T-helper 1 cell (primary cell): Measurements from ENCODE around the gene STK16.

Experiments
- DNase-seq, 5 donors: peaks; one replicate each; pipeline ENCODE4 v3.0.0-alpha.2; 2012 to 2020

STK16 gene

GRCh38 chr2:219214141-219214540 is 31.1 kb upstream of the STK16 start:
- DNase-seq: no peak

DNA sequence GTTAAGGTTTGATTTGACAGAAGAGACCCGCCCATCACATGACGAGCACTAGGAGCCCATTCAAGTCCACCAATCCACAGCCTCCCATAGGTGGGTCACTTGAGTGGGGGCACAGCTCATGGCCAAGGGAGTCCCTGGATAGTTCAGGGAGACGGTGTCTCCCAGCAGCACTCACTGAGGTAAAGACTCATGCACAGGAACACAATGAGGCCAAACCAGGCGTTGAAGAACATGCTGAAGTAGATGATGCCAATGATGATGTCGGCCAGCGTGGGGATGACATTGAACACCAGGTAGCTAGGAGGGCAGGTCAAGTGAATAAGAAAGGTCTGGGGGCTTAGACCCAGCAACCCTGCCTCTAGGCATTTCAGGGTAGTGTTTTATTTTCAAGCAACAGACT is 30.5 kb upstream of the STK16 start:
- no peak for DNase-seq

- DNase-seq: no peak
Observed at GRCh38 chr2:219215871-219216534, 29.3 kb upstream of the STK16 start.

DNA sequence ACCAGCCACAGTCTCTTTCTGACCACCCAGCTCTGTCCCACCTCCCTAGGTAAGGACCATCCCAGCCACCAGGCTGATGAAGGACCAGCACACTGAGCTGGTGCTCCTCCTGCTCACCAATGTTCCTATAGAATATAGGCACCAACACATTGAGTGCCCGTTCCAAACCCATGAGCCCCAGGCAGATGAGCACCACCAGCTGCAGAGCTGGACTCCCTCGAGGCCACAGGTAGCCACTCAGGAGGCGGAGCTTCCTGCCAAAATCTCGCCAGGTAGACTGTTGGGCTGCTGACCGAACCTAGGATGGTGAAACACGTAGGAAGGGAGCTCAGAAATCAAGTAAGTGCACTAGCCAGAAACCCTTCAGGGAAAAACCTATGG is 28.8 kb upstream of the STK16 start:
- no peak for DNase-seq

GRCh38 chr2:219218217-219218731 is 27.0 kb upstream of the STK16 start:
- DNase-seq: peak in 2 of 5 donors; percentile 19 to 26

GRCh38 chr2:219218732-219219701 is 26.3 kb upstream of the STK16 start, which contains the start of gene ABCB6:
TSS of gene ABCB6 (minus strand) at chr2:219218958. CDS start at chr2:219218673, 285 bp downstream.
- peak; percentile 77 to 88 (median 83) for DNase-seq

DNA sequence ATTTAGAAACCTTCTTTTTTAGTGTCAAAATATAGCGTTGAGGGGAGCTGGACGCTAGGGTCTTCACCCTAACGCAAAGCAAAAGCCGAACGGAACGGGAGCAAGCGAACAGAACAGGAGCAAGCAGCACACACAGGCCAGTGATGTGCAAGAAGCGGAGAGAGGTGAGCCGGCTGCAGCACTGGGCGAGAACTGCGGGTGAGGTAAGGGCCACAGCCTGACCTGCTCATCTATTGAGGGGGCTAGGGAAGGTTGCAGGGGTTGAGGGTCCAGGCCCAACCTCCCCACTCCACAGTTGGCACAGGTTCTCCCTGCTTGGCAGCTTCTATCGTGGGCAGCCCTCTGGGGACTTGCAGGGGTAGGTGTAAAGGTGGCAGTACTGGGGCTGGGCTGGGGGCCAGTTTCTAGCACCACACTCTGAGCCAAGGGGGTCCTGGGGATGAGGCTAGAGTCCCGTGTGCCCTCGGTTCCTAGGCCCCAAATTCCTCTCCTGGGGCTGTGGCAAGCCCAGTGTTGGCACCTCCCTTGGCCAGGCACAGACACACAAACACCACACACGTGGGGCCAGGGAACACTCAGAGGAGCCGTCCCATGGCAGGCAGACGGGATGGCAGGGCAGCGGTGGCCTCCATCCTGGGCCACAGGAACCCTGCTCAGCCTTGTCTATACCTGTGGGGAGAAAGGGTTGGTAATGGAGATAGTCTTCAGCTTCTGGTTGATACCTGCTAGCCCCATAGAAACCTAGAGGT is 25.3 kb upstream of the STK16 start:
- no peak for DNase-seq

GRCh38 chr2:219220652-219221402 is 24.5 kb upstream of the STK16 start:
- no peak for DNase-seq

DNA sequence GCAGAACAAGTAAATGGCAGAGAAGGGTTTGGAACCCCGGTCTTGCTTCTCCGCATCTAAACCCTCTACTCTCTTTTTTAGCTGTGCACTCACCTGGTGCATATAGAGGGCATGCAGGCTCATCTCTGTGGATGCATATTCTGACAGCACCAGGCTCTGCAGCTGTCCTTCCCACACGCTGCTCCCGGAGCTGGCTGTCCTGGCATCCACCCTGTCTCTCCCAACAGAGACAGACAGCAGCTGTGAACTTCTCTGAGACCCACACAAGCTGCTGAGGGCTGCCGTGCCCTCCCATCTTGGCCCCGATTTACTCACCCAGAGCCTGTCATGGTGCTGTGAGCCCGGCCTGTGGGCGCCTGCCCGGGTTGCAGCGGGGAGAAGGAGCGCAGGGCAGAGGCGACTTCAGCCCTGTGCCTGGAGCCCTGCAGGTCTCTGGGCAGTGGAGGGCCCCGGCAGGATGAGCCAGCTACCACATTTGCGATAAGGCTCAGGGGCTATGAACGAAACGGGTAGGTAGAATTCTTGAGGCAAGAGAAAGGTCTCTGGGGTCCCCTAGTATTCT is 23.2 kb upstream of the STK16 start:
- DNase-seq: no peak

DNA sequence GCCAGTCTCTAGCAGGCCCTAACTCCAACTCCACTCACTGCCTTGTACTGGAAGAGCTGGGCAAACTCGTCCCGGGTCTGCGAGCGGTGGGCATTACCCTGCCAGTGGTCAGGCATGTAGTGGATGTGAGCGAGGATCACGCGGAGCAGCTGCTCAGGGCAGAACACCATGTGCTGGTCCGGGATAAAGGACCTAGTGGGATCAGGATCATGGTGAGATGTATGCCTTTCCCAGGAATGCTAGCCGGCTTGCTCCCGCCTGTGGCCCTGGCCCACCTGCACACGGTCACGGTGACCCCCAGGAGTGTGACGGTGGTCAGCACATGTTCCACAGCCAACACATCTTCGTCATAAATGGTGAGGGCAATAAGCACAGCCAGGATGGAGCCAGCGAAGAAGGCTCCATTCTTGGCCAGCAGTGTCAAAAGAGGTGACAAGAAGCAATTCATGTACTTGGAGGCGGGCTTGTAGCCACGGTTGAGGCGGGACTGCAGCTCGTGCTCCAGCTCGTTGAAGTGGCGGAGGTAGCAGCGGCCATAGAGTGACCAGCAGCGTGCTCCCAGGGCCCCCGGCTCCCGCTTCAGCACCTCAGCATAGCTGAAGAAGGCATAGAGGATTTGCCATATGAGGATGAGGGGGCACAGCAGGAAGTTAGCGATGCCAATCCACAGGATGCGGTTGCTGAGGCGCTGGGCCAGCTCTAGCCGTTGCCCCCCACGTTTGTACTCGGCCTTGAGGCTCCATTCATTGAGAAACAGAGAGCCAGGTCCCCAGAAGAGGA is 21.3 kb upstream of the STK16 start:
- no peak for DNase-seq

DNA sequence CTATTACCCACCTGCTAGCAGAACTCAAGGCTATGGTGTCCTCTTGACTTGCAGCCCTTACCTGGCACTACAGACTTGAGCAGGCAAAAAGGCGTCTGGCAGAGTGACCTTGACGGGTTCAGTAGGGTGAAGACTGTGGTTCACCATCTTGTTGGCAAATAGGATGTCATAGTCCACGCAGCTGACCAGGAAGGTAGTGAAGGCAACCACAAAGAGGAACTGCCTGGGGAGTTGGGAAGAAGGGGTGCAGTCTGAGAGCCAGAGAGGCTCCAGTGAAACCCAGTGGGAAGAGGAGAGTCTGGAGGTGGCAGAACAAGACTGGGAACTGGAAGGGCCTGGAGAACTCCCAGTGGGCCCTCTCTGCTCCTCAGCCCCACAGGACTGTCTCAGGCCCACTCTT is 19.9 kb upstream of the STK16 start:
- no peak for DNase-seq

DNA sequence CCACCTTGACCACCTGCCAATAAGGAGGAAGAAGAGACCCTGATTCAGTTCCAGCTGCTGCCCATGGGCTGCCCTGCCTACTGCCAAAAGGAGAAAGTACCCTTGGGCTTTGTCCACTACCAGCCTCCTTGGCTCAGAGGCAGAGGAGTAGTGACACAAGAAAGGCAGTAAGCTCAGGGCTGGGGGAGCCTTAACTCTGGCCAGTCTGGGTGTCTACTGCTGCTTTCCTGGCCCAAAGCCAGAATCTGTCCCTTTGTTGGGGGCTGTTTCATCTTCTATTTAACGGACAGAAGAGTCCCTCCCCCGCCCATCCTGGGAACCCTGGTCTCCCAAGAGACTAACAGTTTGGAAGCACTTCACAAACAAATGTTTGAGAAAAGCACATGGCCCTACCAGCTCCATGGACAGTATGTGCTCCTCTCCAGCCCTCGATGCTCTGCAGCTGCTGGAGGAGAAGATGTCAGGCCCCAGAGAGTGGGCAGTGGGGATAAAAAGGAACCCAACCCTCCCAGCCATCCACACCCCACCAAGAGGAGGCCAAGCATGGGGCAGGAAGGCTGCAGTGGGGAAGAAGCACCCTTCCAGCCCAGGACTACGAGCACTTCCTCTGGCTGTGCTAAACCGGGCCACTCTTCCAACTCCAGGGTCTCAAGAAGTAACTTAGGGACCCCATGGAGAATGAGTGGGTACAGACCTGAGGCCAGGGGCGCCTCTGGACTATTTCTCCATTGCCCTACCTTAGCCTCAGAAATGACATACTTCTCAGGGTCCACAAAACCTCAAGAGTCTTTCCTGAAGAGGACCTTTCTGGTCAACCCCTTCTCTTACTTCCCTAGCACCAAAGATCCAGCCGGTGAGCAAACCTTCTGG is 17.0 kb upstream of the STK16 start:
- no peak for DNase-seq

- DNase-seq: no peak
Observed at GRCh38 chr2:219228911-219229304, 16.4 kb upstream of the STK16 start.

DNA sequence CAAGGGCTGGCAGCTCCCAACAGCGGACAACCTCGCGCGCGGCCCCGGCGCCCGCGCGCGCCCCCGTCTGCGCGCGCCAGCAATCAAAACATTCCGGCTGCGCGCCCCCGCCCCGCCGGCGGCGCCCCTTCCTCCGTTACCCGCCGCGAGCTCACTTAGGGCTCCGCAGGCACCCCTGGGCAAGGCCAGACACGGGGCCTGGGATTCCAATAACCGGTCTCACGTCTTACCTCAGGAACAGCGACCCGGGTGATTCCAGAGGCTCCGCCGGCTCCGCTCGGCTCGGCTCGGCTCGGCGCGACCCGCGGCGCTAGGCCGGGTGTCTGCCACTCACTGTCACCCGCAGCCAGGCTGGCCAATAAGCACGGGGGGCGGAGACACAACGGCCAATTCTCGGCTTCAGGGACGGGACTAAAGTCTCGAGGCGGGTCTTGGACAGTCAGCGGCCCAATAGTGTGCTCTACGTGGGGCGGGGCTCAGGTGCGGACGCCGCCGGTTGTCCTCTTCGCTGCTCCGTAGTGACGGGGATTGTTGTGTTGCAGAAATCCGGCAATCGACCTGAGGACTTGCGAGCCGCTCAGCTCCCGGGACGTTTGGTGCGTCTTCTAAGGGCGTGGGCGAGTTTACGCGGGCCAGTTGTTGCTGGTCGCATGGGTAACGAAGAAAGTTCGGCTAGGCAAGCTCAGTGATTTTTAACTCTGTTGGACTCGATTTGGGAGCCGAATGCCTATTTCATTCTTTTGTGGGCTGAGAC is 15.8 kb upstream of the STK16 start, which contains the start of the genes ANKZF1 and ATG9A:
Gene ANKZF1 (plus strand): TSS at position 502 of the 754 bp plus-strand sequence. CDS start 452 bp downstream, outside the sequence.
Gene ATG9A (minus strand): TSS at position 332 of the 754 bp plus-strand sequence. CDS start 1,612 bp downstream, outside the sequence.
- peak; percentile 93 to 99 (median 97) for DNase-seq

- DNase-seq: peak in 2 of 5 donors; percentile 33 to 56
Observed at GRCh38 chr2:219230059-219230540, 15.2 kb upstream of the STK16 start.

DNA sequence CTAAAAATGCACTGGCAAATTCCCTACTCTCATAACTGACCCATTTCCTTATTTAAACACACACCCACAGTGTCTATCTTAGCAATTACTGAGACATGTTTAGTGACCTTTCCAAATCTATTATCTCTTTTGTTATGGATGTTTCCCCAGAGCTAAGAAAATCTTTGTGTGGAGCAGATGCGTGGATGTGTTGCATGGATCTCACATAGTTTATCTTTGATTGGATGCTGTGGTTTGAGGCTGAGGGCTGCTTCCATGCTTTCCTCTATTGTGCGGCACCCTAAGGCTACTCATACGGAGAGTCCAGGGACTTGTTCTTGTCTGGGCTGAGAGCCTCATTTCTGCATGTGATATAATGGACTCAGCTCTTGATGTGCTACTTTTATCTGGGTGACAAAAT is 10.9 kb upstream of the STK16 start:
- DNase-seq: no peak

DNA sequence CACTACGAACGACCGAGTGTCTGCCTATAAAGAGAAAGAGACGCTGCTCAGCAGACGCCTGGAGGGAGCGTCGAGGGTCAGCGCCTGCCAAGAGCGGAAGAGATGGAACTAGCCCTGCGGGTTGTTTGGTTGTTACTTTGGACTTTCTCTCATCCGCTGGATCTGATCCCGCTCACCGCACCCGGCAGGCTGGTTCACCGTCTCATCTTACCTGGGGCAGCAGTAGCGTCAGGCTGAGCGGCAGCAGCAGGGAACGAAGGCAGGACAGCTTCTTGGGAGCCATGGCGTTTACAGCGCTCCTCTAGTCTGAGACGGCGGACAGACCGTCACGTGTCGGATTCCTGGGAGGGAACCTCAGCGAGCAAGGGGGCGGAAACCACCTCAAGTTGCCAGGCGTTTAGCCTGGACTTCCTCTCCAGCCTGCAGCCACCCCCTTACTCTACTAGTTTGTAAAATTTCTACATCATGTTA is 2.0 kb upstream of the STK16 start:
- DNase-seq: no peak

DNA sequence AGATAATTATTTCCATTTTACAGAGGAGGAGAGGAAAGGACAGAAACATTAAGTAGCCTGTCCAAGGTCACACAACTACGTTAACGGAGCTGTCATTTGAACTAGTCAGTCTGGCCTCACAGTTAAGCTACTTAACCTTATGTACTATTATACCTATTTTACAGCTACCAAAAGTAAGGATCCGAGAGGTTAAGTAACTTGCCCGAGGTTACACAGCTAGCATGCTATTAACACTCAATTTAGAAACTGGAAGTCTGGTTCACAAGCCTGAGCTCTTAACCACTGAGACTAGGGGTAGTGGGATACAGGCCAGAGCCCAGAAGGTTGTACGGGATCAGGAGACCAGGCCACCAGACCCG is 511 bp upstream of the STK16 start:
- DNase-seq: no peak

DNA sequence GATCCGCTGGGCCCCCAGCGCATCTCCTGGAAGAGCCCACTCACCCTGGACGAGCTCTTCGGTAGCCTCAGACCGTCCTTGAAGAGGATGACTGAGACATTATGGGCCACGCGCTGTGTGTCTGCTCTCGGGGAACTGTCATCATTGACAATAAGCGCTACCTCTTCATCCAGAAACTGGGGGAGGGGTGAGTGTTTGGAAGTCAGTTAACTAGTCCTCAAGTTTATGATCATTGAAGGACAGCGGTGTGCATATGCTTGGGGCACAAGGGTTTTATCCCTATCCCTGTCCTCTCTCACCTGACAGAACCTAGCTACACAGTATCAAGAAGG is 586 bp downstream of the STK16 start:
- DNase-seq: peak in 1 of 5 donors; percentile 29
